ENCODE results near the gene HCRTR1.

GRCh38 chr1:31572323-31573104, 45.0 kb upstream of the HCRTR1 start:
- no peak for TF ChIP-seq CTCF (IDR thresholded peaks at IDR 0.05)
- TF ChIP-seq POLR2A (IDR thresholded peaks at IDR 0.05), result no peak

Data from thyroid gland (tissue), 4 donors.